HepG2 (cell line): ENCODE data around the gene MAP3K9. TPM values are rescaled to one million over a fixed set of nuclear protein-coding genes. Genes with fewer than 3 reads are reported as not detected.
A peak's percentile ranks its signal among the peaks of the same experiment; 100 is the strongest.

Experiments used
- CBFB ChIP-seq: sonication (generic); formaldehyde crosslinking; IDR thresholded peaks from 2 replicates; pipeline ENCODE4 v1.4.0; 2020; ENCODE audit warnings: missing genetic modification reagents
- CCDC6 ChIP-seq: sonication (generic); formaldehyde crosslinking; IDR thresholded peaks from 2 replicates; pipeline ENCODE4 v1.8.1; 2022; ENCODE audit warnings: mild to moderate bottlenecking, missing genetic modification reagents, moderate library complexity
- HNRNPK ChIP-seq: fragments of 200-400 bp; formaldehyde crosslinking; IDR thresholded peaks from 2 replicates; pipeline ENCODE4 v1.6.1; 2018; ENCODE audit warnings: low read length, low read depth, moderate library complexity, mild to moderate bottlenecking; ENCODE audit not compliant: poor library complexity, severe bottlenecking
- KAT7 ChIP-seq: IDR thresholded peaks from 2 replicates; pipeline ENCODE4 v1.6.1; 2018; ENCODE audit warnings: borderline replicate concordance, missing compliant biosample characterization
- NFKB2 ChIP-seq: sonication (generic); formaldehyde crosslinking; IDR thresholded peaks from 2 replicates; pipeline ENCODE4 v1.4.0; 2020; ENCODE audit warnings: missing genetic modification reagents, borderline replicate concordance
- PITX1 ChIP-seq: sonication (generic); formaldehyde crosslinking; IDR thresholded peaks from 2 replicates; pipeline ENCODE4 v1.5.1; 2020; ENCODE audit warnings: mild to moderate bottlenecking, missing genetic modification reagents
- POLR2G ChIP-seq: fragments of 200-400 bp; formaldehyde crosslinking; IDR thresholded peaks from 2 replicates; pipeline ENCODE4 v1.6.1; 2018; ENCODE audit warnings: mild to moderate bottlenecking, low read depth, low read length, moderate library complexity
- PRPF4 ChIP-seq: fragments of 200-400 bp; formaldehyde crosslinking; IDR thresholded peaks from 2 replicates; pipeline ENCODE4 v1.6.1; 2016; ENCODE audit warnings: low read length, low read depth; ENCODE audit not compliant: poor library complexity, severe bottlenecking
- TBX2 ChIP-seq: sonication (generic); formaldehyde crosslinking; IDR thresholded peaks from 2 replicates; pipeline ENCODE4 v1.5.0; 2020; ENCODE audit warnings: missing genetic modification reagents, mild to moderate bottlenecking, borderline replicate concordance
- XRCC5 ChIP-seq: fragments of 200-400 bp; formaldehyde crosslinking; optimal IDR thresholded peaks from 2 replicates; pipeline ENCODE3; 2017; ENCODE audit warnings: mild to moderate bottlenecking, low read length
- ZBTB14 ChIP-seq: sonication (generic); formaldehyde crosslinking; IDR thresholded peaks from 2 replicates; pipeline ENCODE4 v1.4.0; 2020; ENCODE audit warnings: missing genetic modification reagents
- ZBTB39 ChIP-seq: sonication (generic); formaldehyde crosslinking; IDR thresholded peaks from 2 replicates; pipeline ENCODE4 v1.5.0; 2020; ENCODE audit warnings: missing genetic modification reagents
- ZGPAT ChIP-seq: IDR thresholded peaks from 2 replicates; pipeline ENCODE4 v1.6.1; 2016; ENCODE audit warnings: mild to moderate bottlenecking
- ZNF280B ChIP-seq: sonication (generic); formaldehyde crosslinking; IDR thresholded peaks from 2 replicates; pipeline ENCODE4 v1.5.0; 2020; ENCODE audit warnings: missing genetic modification reagents, mild to moderate bottlenecking, borderline replicate concordance
- ZNF281 ChIP-seq: sonication (generic); formaldehyde crosslinking; IDR thresholded peaks from 2 replicates; pipeline ENCODE4 v1.4.0; 2020; ENCODE audit warnings: missing genetic modification reagents, borderline replicate concordance
- ZNF430 ChIP-seq: sonication (generic); formaldehyde crosslinking; IDR thresholded peaks from 2 replicates; pipeline ENCODE4 v1.9.0; 2021; ENCODE audit warnings: mild to moderate bottlenecking, missing genetic modification reagents
- ZNF567 ChIP-seq: sonication (generic); formaldehyde crosslinking; IDR thresholded peaks from 2 replicates; pipeline ENCODE4 v1.8.1; 2023; ENCODE audit warnings: mild to moderate bottlenecking, missing genetic modification reagents, borderline replicate concordance
- ZNF720 ChIP-seq: sonication (generic); formaldehyde crosslinking; IDR thresholded peaks from 2 replicates; pipeline ENCODE4 v1.4.0; 2020; ENCODE audit warnings: missing genetic modification reagents
- ZNF792 ChIP-seq: IDR thresholded peaks from 2 replicates; pipeline ENCODE4 v1.6.1; 2016
- polyA plus RNA-seq, 8 experiments: library from polyadenylated mRNA; depleted of rRNA in 3 of 8; stranded (reverse) in 7 of 8; unstranded in 1 of 8; fragments of >200 nt; fragmentation: Illumina TruSeq in 4 of 8; extraction: Trizol in 4 of 8; gene quantifications; 2 replicates each; pipeline versions ENCODE4 v1.2.1 to v1.2.3, GENCODE V29; 2011 to 2016; ENCODE audit warnings: low read depth in 4 of 8, missing spikeins in 1 of 8, mixed read lengths in 1 of 8; ENCODE audit not compliant: insufficient read depth in 1 of 8
- total RNA-seq, 5 experiments: library from RNA; depleted of rRNA; stranded (reverse); fragments of >200 nt; fragmentation: Illumina TruSeq; extraction: Trizol; gene quantifications; 2 replicates each; pipeline ENCODE4 v1.2.3, GENCODE V29; 2016; ENCODE audit warnings: low read depth in 1 of 5

The MAP3K9 gene
- total and polyA plus RNA-seq, 2 of the 13 experiments (the other 11 are each of a cell fraction or from before 2014, with no cell fraction given), result 4.3 to 4.5 TPM

- TF ChIP-seq ZNF281 (CRISPR knock-in tag) (0 out of 2 replicates have a peak, but pooled peaks have one; percentile 17), ZNF567 (CRISPR knock-in tag) (no peak), PITX1 (CRISPR knock-in tag) (0 out of 2 replicates have a peak, but pooled peaks have one; percentile 38), NFKB2 (peak; percentile 37; the same call in 1 of the 2 replicates), ZNF720 (CRISPR knock-in tag) (no peak), ZNF430 (CRISPR knock-in tag) (no peak), ZNF792 (CRISPR knock-in tag) (peak; percentile 51), CBFB (CRISPR knock-in tag) (0 out of 2 replicates have a peak, but pooled peaks have one; percentile 32), KAT7 (CRISPR knock-in tag) (no peak), ZBTB14 (CRISPR knock-in tag) (peak; percentile 59), HNRNPK (peak; percentile 72), ZGPAT (CRISPR knock-in tag) (0 out of 2 replicates have a peak, but pooled peaks have one; percentile 32), ZNF280B (CRISPR knock-in tag) (peak; percentile 58; the same call in 1 of the 2 replicates), POLR2G (no peak), PRPF4 (no peak), CCDC6 (no peak), ZBTB39 (CRISPR knock-in tag) (peak; percentile 31; the same call in 1 of the 2 replicates), XRCC5 (peak; percentile 42), TBX2 (CRISPR knock-in tag) (0 out of 2 replicates have a peak, but pooled peaks have one; percentile 35)
These were observed 12.5 kb upstream of the MAP3K9 start (continued) for GRCh38 chr14:70821584-70822529.
